Lung (tissue), 12 donors: ENCODE results near the gene PDZD2. TPM values are rescaled to one million over a fixed set of nuclear protein-coding genes. Genes with fewer than 3 reads are reported as not detected.

Experiments used
- ATAC-seq: fragments of 200-7000 bp; cut with Tn5 transposase; one replicate; pipeline ENCODE4 v1.9.1; 2020; ENCODE audit warnings: moderate number of reproducible peaks; ENCODE audit not compliant: insufficient read depth, low FRiP score
- DNase-seq, 3 donors: peaks; one replicate each; pipeline ENCODE4 v3.0.0-alpha.2; 2013 to 2017
- H3K27ac ChIP-seq, 2 donors: one replicate each; pipeline ENCODE4 v1.5.1; 2013; ENCODE audit warnings: mild to moderate bottlenecking in 2 of 2, moderate library complexity in 2 of 2, control low read depth in 1 of 2, inconsistent platforms in 1 of 2, low read depth in 1 of 2, low read length in 1 of 2
- H3K27me3 ChIP-seq, 3 donors: one replicate each; pipeline ENCODE4 v1.5.1; 2013; ENCODE audit warnings: low read length in 2 of 3; ENCODE audit not compliant: control insufficient read depth in 3 of 3, insufficient read depth in 3 of 3
- H3K36me3 ChIP-seq, 4 donors: one replicate each; pipeline ENCODE4 v1.5.1; 2013; ENCODE audit warnings: low read length in 4 of 4, mild to moderate bottlenecking in 1 of 4, moderate library complexity in 1 of 4; ENCODE audit not compliant: control insufficient read depth in 4 of 4, insufficient read depth in 4 of 4
- H3K4me1 ChIP-seq, 5 donors: one replicate each; pipeline ENCODE4 v1.5.1; 2013; ENCODE audit warnings: low read length in 5 of 5, mild to moderate bottlenecking in 2 of 5, moderate library complexity in 1 of 5; ENCODE audit not compliant: control insufficient read depth in 5 of 5, insufficient read depth in 5 of 5
- H3K4me3 ChIP-seq: one replicate; pipeline ENCODE4 v1.5.1; 2013; ENCODE audit warnings: mild to moderate bottlenecking, control low read depth, moderate library complexity
- H3K9ac ChIP-seq, 2 donors: one replicate each; pipeline ENCODE4 v1.5.1; 2013; ENCODE audit warnings: low read length in 2 of 2, control low read depth in 1 of 2; ENCODE audit not compliant: insufficient read depth in 1 of 2
- H3K9me3 ChIP-seq, 4 donors: one replicate each; pipeline ENCODE4 v1.5.1; 2013; ENCODE audit warnings: low read length in 3 of 4, mild to moderate bottlenecking in 1 of 4, moderate library complexity in 1 of 4; ENCODE audit not compliant: control insufficient read depth in 4 of 4, insufficient read depth in 3 of 4
- WGBS, 2 donors: extraction: QIAGEN DNeasy Blood & Tissue Kit; methylation state at CpG; one replicate each; pipeline ENCODE4 v1.1.7; 2013; 5-methylcytosine and 5-hydroxymethylcytosine counted together
- polyA plus RNA-seq, 2 donors: library from polyadenylated mRNA; stranded (reverse); fragments of 200-250 nt; gene quantifications; one replicate each; pipeline ENCODE4 v1.2.1, GENCODE V29; 2013
- total RNA-seq, 2 donors: library from RNA; depleted of rRNA in 1 of 2; stranded (reverse); fragments of >200 nt in 1 of 2; gene quantifications; one replicate each; pipeline ENCODE4 v1.2.1, GENCODE V29; 2014 to 2021
- TF ChIP-seq, protein P1 (sequence below): IDR thresholded peaks from 2 replicates; pipeline ENCODE4 v1.5.1; 2012; ENCODE audit warnings: mild to moderate bottlenecking; ENCODE audit errors: control extremely low read depth, extremely low read depth
- donor health status: control.
- donor health status: control.
- donor health status: Bipolar disorder and iron deficiency.
- donor health status: healthy.
- donor health status: DM: yes; HTN: yes; CAD: no.

Gene PDZD2
- total and polyA plus RNA-seq, 4 donors = 9.2 to 56.3 (median 24.8) TPM

DNA sequence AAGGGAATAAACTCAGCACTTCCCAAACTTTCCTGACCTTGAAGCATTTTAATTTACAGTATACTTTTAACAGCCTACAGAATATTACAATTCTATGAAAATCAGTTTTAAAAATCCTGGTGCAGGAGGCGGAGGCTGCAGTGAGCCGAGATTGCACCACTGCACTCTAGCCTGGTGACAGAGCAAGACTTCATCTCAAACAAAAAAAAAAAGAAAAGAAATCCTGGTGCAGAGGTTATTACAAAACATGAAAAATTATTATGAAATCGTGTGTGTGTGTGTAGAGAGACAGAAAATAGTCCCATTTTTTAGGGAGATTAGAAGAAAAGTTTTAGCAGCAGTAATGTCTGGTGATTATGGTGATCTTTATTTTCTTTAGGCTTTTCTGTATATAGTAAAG lies 508.3 kb downstream of the PDZD2 start:
- Histone ChIP-seq H3K9ac (no peak overlapping the region), H3K36me3 (peaks cover 0 to 6% (median under 1%) of the 10 kb centered on the region in 4 donors), H3K9me3 (no peaks in the 10 kb centered on the region), H3K4me3 (no peak overlapping the region), H3K4me1 (peaks cover 2 to 40% (median 3%) of the 10 kb centered on the region in 5 donors), H3K27me3 (no peaks in the 10 kb centered on the region), H3K27ac (no peak overlapping the region)
- TF ChIP-seq, protein P1, sequence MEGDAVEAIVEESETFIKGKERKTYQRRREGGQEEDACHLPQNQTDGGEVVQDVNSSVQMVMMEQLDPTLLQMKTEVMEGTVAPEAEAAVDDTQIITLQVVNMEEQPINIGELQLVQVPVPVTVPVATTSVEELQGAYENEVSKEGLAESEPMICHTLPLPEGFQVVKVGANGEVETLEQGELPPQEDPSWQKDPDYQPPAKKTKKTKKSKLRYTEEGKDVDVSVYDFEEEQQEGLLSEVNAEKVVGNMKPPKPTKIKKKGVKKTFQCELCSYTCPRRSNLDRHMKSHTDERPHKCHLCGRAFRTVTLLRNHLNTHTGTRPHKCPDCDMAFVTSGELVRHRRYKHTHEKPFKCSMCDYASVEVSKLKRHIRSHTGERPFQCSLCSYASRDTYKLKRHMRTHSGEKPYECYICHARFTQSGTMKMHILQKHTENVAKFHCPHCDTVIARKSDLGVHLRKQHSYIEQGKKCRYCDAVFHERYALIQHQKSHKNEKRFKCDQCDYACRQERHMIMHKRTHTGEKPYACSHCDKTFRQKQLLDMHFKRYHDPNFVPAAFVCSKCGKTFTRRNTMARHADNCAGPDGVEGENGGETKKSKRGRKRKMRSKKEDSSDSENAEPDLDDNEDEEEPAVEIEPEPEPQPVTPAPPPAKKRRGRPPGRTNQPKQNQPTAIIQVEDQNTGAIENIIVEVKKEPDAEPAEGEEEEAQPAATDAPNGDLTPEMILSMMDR = no peak
- WGBS, 2 donors = 24 to 40% methylated on average over 3 of the region's 3 CpGs
- DNase-seq (no peak), ATAC-seq (no peak)

DNA sequence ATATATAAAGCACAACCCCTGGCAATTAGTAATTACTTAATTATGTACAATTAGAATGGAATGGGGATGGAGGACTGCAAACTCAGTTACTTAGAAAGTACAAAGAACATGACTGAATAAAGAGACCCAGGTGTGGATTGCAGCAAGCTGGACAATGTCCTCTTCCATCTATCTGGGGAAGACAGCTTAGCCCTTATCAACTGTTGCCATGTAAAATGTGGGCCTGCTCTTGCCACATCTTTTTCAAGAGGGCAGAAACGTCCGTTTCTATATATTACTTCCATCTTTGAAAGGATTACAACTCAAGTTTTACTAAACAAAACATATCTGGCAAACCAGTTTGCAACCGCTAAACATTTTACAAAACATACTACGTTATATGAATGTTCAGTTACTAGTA lies 509.0 kb downstream of the PDZD2 start:
- Histone ChIP-seq H3K4me1 (peaks cover 2 to 43% (median 3%) of the 10 kb centered on the region in 5 donors), H3K9me3 (no peaks in the 10 kb centered on the region), H3K27me3 (no peaks in the 10 kb centered on the region), H3K27ac (no peak overlapping the region), H3K9ac (no peak overlapping the region), H3K4me3 (no peak overlapping the region), H3K36me3 (peaks cover 0 to 6% (median 0%) of the 10 kb centered on the region in 4 donors)
- DNase-seq = no peak
- TF ChIP-seq, protein P1 = no peak
- no peak for ATAC-seq
- WGBS, 2 donors = 39 to 72% methylated on average over 4 of the region's 4 CpGs

DNA sequence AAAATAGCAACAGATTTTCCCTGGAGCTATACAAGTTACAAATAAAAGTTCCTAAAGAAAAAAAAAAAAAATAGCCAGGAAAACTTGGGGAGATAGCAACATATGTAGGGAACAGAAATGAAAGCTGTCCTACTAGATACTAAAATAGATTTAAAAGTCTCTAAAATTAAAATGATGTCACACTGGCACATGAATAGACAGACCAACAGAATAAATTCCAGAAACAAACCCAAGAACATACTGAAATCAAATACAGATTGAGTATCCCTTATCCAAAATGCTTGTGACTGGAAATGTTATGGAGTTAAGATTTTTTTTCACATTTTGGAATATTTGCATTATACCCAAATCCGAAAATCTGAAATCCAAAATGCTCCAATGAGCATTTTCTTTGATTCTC lies 511.4 kb downstream of the PDZD2 start:
- H3K27ac ChIP-seq = no peak overlapping the region
- H3K9me3 ChIP-seq = no peaks in the 10 kb centered on the region
- peaks cover 0 to 6% (median 0%) of the 10 kb centered on the region in 4 donors for H3K36me3 ChIP-seq
- no peak overlapping the region for H3K4me3 ChIP-seq
- TF ChIP-seq, protein P1 = no peak
- H3K4me1 ChIP-seq = peaks cover 0 to 32% (median 10%) of the 10 kb centered on the region in 5 donors
- no peaks in the 10 kb centered on the region for H3K27me3 ChIP-seq
- no peak for DNase-seq
- H3K9ac ChIP-seq = no peak overlapping the region
- 95 to 100% methylated on average over 1 of the region's 1 CpG for WGBS, 2 donors
- ATAC-seq = no peak

DNA sequence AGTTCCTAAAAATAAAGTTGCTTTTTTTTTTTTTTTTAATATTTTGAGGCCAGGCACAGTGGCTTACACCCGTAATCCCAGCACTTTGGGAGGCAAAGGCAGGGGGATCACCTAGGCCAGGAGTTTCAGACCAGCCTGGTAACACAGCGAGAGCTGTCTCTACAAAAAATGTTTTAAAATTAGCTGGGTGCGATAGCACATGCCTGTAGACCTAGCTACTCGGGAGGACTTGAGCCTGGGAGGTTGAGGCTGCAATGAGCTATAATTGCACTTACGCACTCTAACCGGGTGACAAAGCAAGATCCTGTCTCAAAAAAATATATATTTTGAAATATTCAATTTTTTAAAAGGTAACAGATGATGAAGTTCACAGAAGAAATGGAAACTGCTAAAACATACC lies 512.3 kb downstream of the PDZD2 start:
- no peak overlapping the region for H3K27ac ChIP-seq
- H3K27me3 ChIP-seq = no peaks in the 10 kb centered on the region
- no peak overlapping the region for H3K9ac ChIP-seq
- 88 to 92% methylated on average over 6 of the region's 6 CpGs for WGBS, 2 donors
- H3K4me3 ChIP-seq = no peak overlapping the region
- DNase-seq (no peak), ATAC-seq (no peak)
- peaks cover 0 to 23% (median 7%) of the 10 kb centered on the region in 5 donors for H3K4me1 ChIP-seq
- H3K9me3 ChIP-seq = no peaks in the 10 kb centered on the region
- H3K36me3 ChIP-seq = peaks cover 0 to 6% (median under 1%) of the 10 kb centered on the region in 4 donors
- TF ChIP-seq, protein P1 = no peak
